GM18505 (cell line): ENCODE measurements around the gene NRXN2.

Experiments
- ATAC-seq: cut with Tn5 transposase; IDR thresholded peaks from one replicate; pipeline ENCODE4 v1.9.1; 2021; ENCODE audit not compliant: unreplicated experiment
- POLR2A ChIP-seq: IDR thresholded peaks from 4 replicates; pipeline ENCODE4 v1.6.1; 2011; ENCODE audit warnings: borderline replicate concordance; ENCODE audit not compliant: insufficient read depth, insufficient read length; ENCODE audit errors: extremely low read depth

Gene NRXN2

GRCh38 chr11:64663656-64664055 lies 59.3 kb downstream of the NRXN2 start:
- no peak for TF ChIP-seq POLR2A
- ATAC-seq: no peak

- no peak for ATAC-seq
- TF ChIP-seq POLR2A: no peak
Measured at GRCh38 chr11:64661614-64662013, 61.4 kb downstream of the NRXN2 start.

GRCh38 chr11:64661146-64661545 lies 61.9 kb downstream of the NRXN2 start:
- no peak for TF ChIP-seq POLR2A

GRCh38 chr11:64660706-64661105 lies 62.3 kb downstream of the NRXN2 start:
- TF ChIP-seq POLR2A: no peak
- no peak for ATAC-seq

More at GRCh38 chr11:64661146-64661545, 61.9 kb downstream of the NRXN2 start:
- ATAC-seq: no peak

- ATAC-seq: no peak
- TF ChIP-seq POLR2A: no peak
Measured at GRCh38 chr11:64660205-64660604, 62.8 kb downstream of the NRXN2 start.

- no peak for TF ChIP-seq POLR2A
- ATAC-seq: no peak
Measured at GRCh38 chr11:64659417-64660144, 63.4 kb downstream of the NRXN2 start.

- ATAC-seq: no peak
- TF ChIP-seq POLR2A: no peak
Measured at GRCh38 chr11:64658265-64658664, 64.7 kb downstream of the NRXN2 start.

GRCh38 chr11:64656862-64657261 lies 66.1 kb downstream of the NRXN2 start:
- ATAC-seq: no peak
- TF ChIP-seq POLR2A: no peak

- no peak for TF ChIP-seq POLR2A
- ATAC-seq: no peak
Measured at GRCh38 chr11:64655941-64656601, 66.9 kb downstream of the NRXN2 start.

- TF ChIP-seq POLR2A: no peak
- ATAC-seq: no peak
Measured at GRCh38 chr11:64654958-64655541, 67.9 kb downstream of the NRXN2 start.

GRCh38 chr11:64654439-64654838 lies 68.6 kb downstream of the NRXN2 start:
- TF ChIP-seq POLR2A: no peak
- no peak for ATAC-seq

GRCh38 chr11:64653388-64653973 lies 69.5 kb downstream of the NRXN2 start:
- ATAC-seq: no peak

GRCh38 chr11:64652586-64653387 lies 70.2 kb downstream of the NRXN2 start:
- no peak for ATAC-seq
- no peak for TF ChIP-seq POLR2A

More at GRCh38 chr11:64653388-64653973, 69.5 kb downstream of the NRXN2 start:
- no peak for TF ChIP-seq POLR2A
